SU-DHL-6 (cell line): ENCODE data around the gene CPED1.

Experiments used
- EZH2phosphoT487 ChIP-seq: fragments of 200-600 bp; sonication (generic), shearing (Covaris generic); conservative IDR thresholded peaks from 2 replicates; pipeline ENCODE4 v1.6.1; 2018; ENCODE audit warnings: mild to moderate bottlenecking, antibody characterized with exemption, low read length, moderate library complexity, mixed read lengths
- TF ChIP-seq, protein P1 (sequence below): fragments of 200-600 bp; sonication (generic); IDR thresholded peaks from one replicate; pipeline ENCODE4 v1.5.1; 2017; ENCODE audit warnings: antibody characterized with exemption, mild to moderate bottlenecking, low read length, moderate library complexity; ENCODE audit not compliant: insufficient read depth, poor library complexity, severe bottlenecking

GRCh38 chr7:121169469-121169868 is 181.0 kb downstream of the CPED1 start:
- TF ChIP-seq, protein P1, sequence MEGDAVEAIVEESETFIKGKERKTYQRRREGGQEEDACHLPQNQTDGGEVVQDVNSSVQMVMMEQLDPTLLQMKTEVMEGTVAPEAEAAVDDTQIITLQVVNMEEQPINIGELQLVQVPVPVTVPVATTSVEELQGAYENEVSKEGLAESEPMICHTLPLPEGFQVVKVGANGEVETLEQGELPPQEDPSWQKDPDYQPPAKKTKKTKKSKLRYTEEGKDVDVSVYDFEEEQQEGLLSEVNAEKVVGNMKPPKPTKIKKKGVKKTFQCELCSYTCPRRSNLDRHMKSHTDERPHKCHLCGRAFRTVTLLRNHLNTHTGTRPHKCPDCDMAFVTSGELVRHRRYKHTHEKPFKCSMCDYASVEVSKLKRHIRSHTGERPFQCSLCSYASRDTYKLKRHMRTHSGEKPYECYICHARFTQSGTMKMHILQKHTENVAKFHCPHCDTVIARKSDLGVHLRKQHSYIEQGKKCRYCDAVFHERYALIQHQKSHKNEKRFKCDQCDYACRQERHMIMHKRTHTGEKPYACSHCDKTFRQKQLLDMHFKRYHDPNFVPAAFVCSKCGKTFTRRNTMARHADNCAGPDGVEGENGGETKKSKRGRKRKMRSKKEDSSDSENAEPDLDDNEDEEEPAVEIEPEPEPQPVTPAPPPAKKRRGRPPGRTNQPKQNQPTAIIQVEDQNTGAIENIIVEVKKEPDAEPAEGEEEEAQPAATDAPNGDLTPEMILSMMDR = no peak
- no peak for TF ChIP-seq EZH2phosphoT487
